ACHN (cell line): ENCODE measurements around the gene SEMA3B.
"Not testable (repeated sequence)": the region's sequence is repeated elsewhere in the genome, so short reads cannot be mapped to it uniquely, and the experiment has no call there.

Experiments used
- DNase-seq: peaks from one replicate; pipeline ENCODE4 v3.0.0-alpha.2; 2015
- in situ Hi-C: cut with HindIII; loops from 2 replicates; pipeline ENCODE4 v1.10.0; 2017; ENCODE audit warnings: low sequenced_read_pairs, low pct_ligation_motif_present, low pct_unique_long_range_greater_than_20kb

Gene SEMA3B

GRCh38 chr3:50266836-50267235, 2.1 kb upstream of the SEMA3B start:
- in situ Hi-C loops: no loop called here
- DNase-seq: no peak

GRCh38 chr3:50267280-50267913, 1.6 kb upstream of the SEMA3B start:
- peak; percentile 21 for DNase-seq
- in situ Hi-C loops: no loop called here

DNA sequence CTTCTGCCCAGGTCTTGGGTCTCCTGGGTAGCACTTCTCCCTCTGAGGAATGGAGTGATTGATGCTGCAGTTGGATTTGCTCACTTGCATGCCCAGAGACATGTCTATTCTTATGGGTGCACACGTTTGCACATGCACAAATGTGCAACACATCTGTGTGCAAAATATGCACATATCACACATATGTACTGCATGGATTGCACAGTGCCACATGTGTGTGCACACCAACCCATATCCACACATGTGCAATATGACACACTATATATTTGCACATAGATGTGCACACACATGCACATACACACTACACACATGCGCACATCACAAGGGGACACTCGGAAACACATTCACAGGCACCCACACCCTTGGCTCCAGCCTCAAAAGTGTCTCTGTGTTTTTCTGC, 671 bp upstream of the SEMA3B start:
- DNase-seq: no peak
- in situ Hi-C loops: no loop called here

- in situ Hi-C loops: no loop called here
- no peak for DNase-seq
Observed at GRCh38 chr3:50269460-50269859, 513 bp downstream of the SEMA3B start.

- in situ Hi-C loops: no loop called here
- DNase-seq: peak; percentile 29
Observed at GRCh38 chr3:50269977-50270413, 1.0 kb downstream of the SEMA3B start.

DNA sequence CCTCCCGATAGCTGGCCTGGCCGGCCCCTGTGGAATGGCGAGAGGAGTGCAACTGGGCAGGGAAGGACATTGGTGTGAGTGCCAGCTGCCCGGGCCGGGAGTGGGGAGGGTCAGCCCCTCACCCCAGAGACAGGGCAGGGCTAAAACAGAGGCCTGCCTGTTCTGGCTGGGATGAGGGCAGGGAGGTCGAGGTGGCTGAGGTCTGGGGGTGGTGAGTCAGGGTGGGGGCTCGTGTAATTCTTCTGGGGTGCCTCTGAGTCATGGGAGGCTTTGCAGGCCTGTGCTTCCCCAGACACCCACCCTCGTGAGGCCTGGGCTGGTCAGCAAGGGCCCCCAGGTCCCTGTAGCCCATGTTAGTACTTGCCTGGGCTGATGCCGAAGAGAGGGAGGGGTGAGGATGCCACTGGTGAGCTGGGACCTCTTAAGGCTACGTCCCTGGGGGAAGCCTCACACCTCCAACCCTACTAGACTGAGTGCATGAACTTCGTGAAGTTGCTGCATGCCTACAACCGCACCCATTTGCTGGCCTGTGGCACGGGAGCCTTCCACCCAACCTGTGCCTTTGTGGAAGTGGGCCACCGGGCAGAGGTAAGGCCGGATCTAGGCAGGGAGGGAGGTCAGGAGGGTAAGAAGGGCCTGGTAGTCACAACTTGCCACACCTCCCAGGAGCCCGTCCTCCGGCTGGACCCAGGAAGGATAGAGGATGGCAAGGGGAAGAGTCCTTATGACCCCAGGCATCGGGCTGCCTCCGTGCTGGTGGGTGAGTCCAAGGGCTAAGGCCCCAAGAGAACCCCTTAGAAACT, 1.7 kb downstream of the SEMA3B start:
- in situ Hi-C loops: no loop called here
- no peak for DNase-seq

- in situ Hi-C loops: no loop called here
- DNase-seq: no peak
Observed at GRCh38 chr3:50271314-50271936, 2.5 kb downstream of the SEMA3B start.

- in situ Hi-C loops, DNase-seq: not testable (repeated sequence)
Observed at GRCh38 chr3:50272538-50272910, 3.6 kb downstream of the SEMA3B start.

DNA sequence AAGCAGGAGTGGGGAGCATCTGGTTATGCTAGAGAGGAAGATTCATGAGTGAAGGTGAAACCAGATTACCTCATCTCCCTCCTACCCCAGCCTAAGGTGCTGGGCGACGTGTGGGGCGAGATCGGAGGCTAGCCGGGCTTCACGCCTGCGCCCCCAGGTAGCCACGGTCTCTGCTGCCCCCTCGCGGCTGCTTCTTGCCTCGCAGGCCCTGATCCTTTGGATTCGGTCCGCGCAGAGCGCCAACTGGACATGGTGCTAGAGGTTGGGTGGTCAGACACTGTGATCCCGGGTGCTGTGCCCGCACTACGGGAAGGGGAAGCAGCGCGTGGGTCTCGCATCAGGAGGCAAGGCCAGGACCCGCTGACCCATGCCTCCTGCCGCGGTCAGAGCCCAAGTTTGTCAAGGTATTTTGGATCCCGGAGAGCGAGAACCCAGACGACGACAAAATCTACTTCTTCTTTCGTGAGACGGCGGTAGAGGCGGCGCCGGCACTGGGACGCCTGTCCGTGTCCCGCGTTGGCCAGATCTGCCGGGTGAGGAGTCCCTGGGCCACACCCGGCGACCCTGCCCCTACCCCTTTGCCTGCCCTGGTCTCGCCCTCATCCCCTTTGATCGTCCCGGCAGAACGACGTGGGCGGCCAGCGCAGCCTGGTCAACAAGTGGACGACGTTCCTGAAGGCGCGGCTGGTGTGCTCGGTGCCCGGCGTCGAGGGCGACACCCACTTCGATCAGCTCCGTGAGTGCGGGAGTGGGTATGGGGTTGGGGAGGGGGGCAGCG, 4.2 kb downstream of the SEMA3B start:
- peak; percentile 72 for DNase-seq
- in situ Hi-C loops: no loop called here

- in situ Hi-C loops: no loop called here
- no peak for DNase-seq
Observed at GRCh38 chr3:50273689-50274065, 4.7 kb downstream of the SEMA3B start.

DNA sequence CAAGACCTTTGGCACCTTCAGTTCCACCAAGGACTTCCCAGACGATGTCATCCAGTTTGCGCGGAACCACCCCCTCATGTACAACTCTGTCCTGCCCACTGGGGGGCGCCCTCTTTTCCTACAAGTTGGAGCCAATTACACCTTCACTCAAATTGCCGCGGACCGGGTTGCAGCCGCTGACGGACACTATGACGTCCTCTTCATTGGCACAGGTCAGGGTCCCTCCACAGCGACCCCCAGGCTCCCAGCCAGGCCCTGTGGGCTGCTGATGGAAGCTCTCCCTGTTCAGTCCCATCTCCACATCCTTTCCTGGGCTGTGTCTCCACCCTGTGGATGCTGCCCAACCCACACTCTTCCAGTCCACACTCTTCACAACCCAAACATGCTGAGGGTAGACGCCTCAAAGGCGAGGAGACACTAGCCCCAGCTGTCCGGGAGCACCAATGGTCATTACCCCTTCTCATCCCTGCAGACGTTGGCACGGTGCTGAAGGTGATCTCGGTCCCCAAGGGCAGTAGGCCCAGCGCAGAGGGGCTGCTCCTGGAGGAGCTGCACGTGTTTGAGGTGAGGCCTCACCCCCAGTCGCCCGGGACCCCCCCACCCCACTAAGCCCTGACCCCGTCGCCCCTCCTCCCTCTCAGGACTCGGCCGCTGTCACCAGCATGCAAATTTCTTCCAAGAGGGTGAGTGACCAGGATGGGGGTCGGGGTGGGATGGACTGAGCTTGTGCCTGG, 5.6 kb downstream of the SEMA3B start:
- DNase-seq: peak; percentile 58
- in situ Hi-C loops: no loop called here

- in situ Hi-C loops: no loop called here
Observed at GRCh38 chr3:50275141-50275995, 6.4 kb downstream of the SEMA3B start.

DNA sequence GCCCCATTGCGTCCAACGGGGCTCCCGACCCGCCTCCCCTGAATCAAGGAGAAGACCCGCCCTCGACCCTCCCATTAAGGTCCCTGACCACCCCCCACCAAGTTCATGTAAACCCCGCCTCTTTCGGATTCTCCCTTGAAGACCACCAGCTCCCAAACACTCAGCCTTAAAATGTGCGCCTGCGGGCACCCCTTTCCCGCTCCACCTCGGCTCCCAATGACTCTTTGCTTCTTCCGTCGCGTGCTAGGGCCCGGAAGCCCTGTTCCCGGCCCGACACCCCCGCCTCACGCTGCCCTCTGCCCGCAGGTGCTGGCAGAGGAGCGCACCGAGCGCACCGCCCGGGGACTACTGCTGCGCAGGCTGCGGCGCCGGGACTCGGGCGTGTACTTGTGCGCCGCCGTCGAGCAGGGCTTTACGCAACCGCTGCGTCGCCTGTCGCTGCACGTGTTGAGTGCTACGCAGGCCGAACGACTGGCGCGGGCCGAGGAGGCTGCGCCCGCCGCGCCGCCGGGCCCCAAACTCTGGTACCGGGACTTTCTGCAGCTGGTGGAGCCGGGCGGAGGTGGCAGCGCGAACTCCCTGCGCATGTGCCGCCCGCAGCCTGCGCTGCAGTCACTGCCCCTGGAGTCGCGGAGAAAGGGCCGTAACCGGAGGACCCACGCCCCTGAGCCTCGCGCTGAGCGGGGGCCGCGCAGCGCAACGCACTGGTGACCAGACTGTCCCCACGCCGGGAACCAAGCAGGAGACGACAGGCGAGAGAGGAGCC, 7.2 kb downstream of the SEMA3B start:
- in situ Hi-C loops: no loop called here
- no peak for DNase-seq

More at GRCh38 chr3:50275141-50275995, 6.4 kb downstream of the SEMA3B start:
- no peak for DNase-seq

DNA sequence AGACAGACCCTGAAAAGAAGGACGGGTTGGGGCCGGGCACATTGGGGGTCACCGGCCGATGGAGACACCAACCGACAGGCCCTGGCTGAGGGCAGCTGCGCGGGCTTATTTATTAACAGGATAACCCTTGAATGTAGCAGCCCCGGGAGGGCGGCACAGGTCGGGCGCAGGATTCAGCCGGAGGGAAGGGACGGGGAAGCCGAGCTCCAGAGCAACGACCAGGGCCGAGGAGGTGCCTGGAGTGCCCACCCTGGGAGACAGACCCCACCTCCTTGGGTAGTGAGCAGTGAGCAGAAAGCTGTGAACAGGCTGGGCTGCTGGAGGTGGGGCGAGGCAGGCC, 7.8 kb downstream of the SEMA3B start:
- in situ Hi-C loops: no loop called here
- no peak for DNase-seq

GRCh38 chr3:50278123-50278879, 9.4 kb downstream of the SEMA3B start:
- no peak for DNase-seq
- in situ Hi-C loops: no loop called here

DNA sequence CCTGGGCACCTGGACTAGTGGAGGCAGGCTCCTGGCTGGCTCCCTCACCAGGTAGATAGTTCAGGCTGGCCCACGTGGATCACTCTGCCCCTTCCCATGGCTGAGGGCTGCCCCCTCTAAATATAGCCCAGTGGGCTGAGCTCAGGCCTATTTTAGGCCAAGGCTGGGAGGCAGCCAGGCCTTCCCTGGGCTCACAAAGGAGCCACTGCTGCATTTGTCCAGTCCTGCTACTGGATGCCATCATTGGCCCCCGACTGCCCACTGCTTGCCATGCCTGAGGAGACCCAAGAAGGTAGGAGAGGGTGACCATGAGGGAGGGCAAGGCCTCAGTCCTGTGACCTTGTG, 9.9 kb downstream of the SEMA3B start, which contains the start of gene LSMEM2:
LSMEM2 (plus strand) TSS at position 208 of the 345 bp plus-strand sequence; CDS start at position 235, 27 bp downstream.
- in situ Hi-C loops: no loop called here
- DNase-seq: no peak
